ENCODE results near the gene EPB41L1.

Gene EPB41L1

DNA sequence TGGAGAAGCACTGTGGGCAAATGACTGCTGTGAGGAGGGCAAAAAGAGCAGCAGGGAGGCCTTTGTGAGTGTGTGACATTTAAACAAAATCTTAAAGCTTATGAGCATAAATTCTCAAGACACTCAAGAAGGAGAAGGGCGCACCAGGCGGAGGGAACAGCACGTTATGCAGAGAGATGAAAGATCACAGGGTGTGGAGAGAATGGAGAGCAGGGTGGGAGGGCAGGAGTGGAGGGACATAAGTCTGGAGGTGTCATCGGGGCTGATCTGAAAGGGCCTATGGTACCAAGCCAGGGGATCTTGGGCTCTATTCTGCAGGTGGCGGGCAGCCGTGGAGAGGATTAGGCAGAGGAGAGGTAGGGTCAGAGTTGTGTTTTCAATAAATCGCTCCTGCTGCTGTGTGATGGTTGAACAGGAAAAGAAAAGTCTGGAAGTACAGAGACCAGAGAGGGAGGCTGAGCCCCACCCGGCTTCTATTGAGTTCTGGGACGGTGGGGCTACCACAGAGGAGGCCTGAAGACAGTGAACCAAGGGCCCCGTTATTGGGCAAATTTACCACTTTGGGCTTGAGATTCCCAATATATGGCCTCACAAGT is 127.3 kb downstream of the EPB41L1 start:
- no peaks in the 10 kb centered on the region for H3K4me1 ChIP-seq (ENCODE audit: control insufficient read depth, insufficient read depth, low read length)
- no peaks in the 10 kb centered on the region for H3K9me3 ChIP-seq (ENCODE audit: control insufficient read depth, insufficient read depth, low read depth, low read length)
- POLR2A ChIA-PET: no interaction called here
- no peaks in the 10 kb centered on the region for H3K36me3 ChIP-seq (ENCODE audit: control insufficient read depth in 2 of 2, insufficient read depth in 1 of 2, low read length in 2 of 2)
- no peak overlapping the region for H3K4me3 ChIP-seq (ENCODE audit: low read depth, low read length)
- CTCF ChIA-PET: no interaction called here
- H3K27ac ChIP-seq (ENCODE audit: extremely low read depth, low read depth, low read length): no peak overlapping the region
- TF ChIP-seq BCL11B (tag by site-specific recombination; IDR thresholded peaks at IDR 0.05; ENCODE audit: low read depth) (no peak), ZNF266 (tag by site-specific recombination; IDR thresholded peaks at IDR 0.05; ENCODE audit: low read depth) (no peak), IKZF3 (tag by site-specific recombination; IDR thresholded peaks at IDR 0.05) (no peak), ZNF221 (tag by site-specific recombination; IDR thresholded peaks at IDR 0.05; ENCODE audit: borderline replicate concordance) (no peak), ZBTB1 (tag by site-specific recombination; IDR thresholded peaks at IDR 0.05) (no peak), OSR2 (tag by site-specific recombination; IDR thresholded peaks at IDR 0.05) (no peak), REPIN1 (tag by site-specific recombination; IDR thresholded peaks at IDR 0.05; ENCODE audit: low read depth) (no peak), ZNF302 (tag by site-specific recombination; IDR thresholded peaks at IDR 0.05; ENCODE audit: low read depth) (no peak), ZNF670 (tag by site-specific recombination; IDR thresholded peaks at IDR 0.05; ENCODE audit: low read depth) (no peak), PATZ1 (tag by site-specific recombination; IDR thresholded peaks at IDR 0.05) (no peak), ZNF664 (tag by site-specific recombination; IDR thresholded peaks at IDR 0.05) (no peak), ZNF548 (tag by site-specific recombination; IDR thresholded peaks at IDR 0.05) (no peak)
- TF ChIP-seq, protein P1, sequence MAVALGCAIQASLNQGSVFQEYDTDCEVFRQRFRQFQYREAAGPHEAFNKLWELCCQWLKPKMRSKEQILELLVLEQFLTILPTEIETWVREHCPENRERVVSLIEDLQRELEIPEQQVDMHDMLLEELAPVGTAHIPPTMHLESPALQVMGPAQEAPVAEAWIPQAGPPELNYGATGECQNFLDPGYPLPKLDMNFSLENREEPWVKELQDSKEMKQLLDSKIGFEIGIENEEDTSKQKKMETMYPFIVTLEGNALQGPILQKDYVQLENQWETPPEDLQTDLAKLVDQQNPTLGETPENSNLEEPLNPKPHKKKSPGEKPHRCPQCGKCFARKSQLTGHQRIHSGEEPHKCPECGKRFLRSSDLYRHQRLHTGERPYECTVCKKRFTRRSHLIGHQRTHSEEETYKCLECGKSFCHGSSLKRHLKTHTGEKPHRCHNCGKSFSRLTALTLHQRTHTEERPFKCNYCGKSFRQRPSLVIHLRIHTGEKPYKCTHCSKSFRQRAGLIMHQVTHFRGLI (tag by site-specific recombination; IDR thresholded peaks at IDR 0.05): no peak
